HCT116 (cell line): ENCODE results near the gene ELP2. TPM values are rescaled to one million over a fixed set of nuclear protein-coding genes. Genes with fewer than 3 reads are reported as not detected.
"Not testable (repeated sequence)": the region's sequence is repeated elsewhere in the genome, so short reads cannot be mapped to it uniquely, and the experiment has no call there.

ENCODE experiments used
- ATAC-seq: fragments of 200-7000 bp; cut with Tn5 transposase; 2 replicates; pipeline ENCODE4 v1.9.1; 2020; ENCODE audit warnings: mild to moderate bottlenecking, moderate library complexity
- BruUV-seq: library from RNA; stranded (reverse); fragments of 400-500 nt; replicated peaks from 2 replicates; lab custom pipeline; 2021; lab: Mats Ljungman, UMichigan
- CTCF ChIA-PET: fragments of 300-600 bp; sonication (Branson Sonifier 250); formaldehyde crosslinking; loops from one replicate; lab custom pipeline; 2021; ENCODE audit warnings: antibody characterized with exemption; lab: Charles Lee
- POLR2A ChIA-PET: fragments of 300-600, 350-600 bp; sonication (Branson Sonifier 250); formaldehyde crosslinking; loops from one replicate; lab custom pipeline; 2021; ENCODE audit warnings: antibody characterized with exemption; lab: Charles Lee
- RAD21 ChIA-PET, 2 experiments: fragments of 300-600 bp; sonication (Branson Sonifier 250); formaldehyde crosslinking; loops; one replicate each; lab custom pipeline; 2023; ENCODE audit warnings: low total read pairs in 2 of 2; ENCODE audit not compliant: uncharacterized antibody in 2 of 2, unreplicated experiment in 2 of 2, low non-redundant PET in 1 of 2; lab: Charles Lee
- DNase-seq: peaks from one replicate; pipeline ENCODE4 v3.0.0-alpha.2; 2010; ENCODE audit warnings: low read depth, low spot score
- H2AFZ ChIP-seq: fragments of 200-600 bp; shearing (Covaris generic), sonication (generic); 2 replicates; pipeline ENCODE4 v1.6.1; 2017; ENCODE audit warnings: low read depth, mixed run types, mixed read lengths, antibody characterized with exemption, low read length; ENCODE audit not compliant: poor library complexity, severe bottlenecking
- H3K27ac ChIP-seq: 2 replicates; pipeline ENCODE4 v1.5.1; 2012; ENCODE audit warnings: low read depth, low read length
- H3K27me3 ChIP-seq: fragments of 200-600 bp; sonication (generic); 2 replicates; pipeline ENCODE4 v1.6.1; 2016; ENCODE audit warnings: mixed run types, low read length, mixed read lengths; ENCODE audit not compliant: insufficient read depth
- H3K36me3 ChIP-seq, 2 experiments: fragments of 200-500 bp in 1 of 2; fragments of 200-600 bp in 1 of 2; sonication (Bioruptor generic) in 1 of 2; sonication (generic) in 1 of 2; 2 replicates each; pipeline versions ENCODE4 v1.5.1 to v1.6.1; 2014 to 2016; ENCODE audit warnings: low read length in 2 of 2, inconsistent platforms in 1 of 2, mixed read lengths in 1 of 2, mixed run types in 1 of 2; ENCODE audit not compliant: insufficient read depth in 2 of 2, control insufficient read depth in 1 of 2
- H3K4me1 ChIP-seq, 2 experiments: fragments of 200-600 bp in 1 of 2; sonication (generic) in 1 of 2; 2 replicates each; pipeline versions ENCODE4 v1.5.1 to v1.6.1; 2012 to 2017; ENCODE audit warnings: low read length in 2 of 2, inconsistent platforms in 1 of 2, mild to moderate bottlenecking in 1 of 2, mixed read lengths in 1 of 2, mixed run types in 1 of 2, moderate library complexity in 1 of 2; ENCODE audit not compliant: insufficient read depth in 2 of 2, control insufficient read depth in 1 of 2
- H3K4me2 ChIP-seq: fragments of 200-600 bp; sonication (generic); 2 replicates; pipeline ENCODE4 v1.6.1; 2017; ENCODE audit warnings: mixed run types, low read length, mixed read lengths
- H3K4me3 ChIP-seq, 2 experiments: fragments of 200-600 bp in 1 of 2; sonication (generic) in 1 of 2; replicated peaks in 1 of 2; 2 replicates each; pipeline ENCODE4 v1.5.1; 2011 to 2016; ENCODE audit warnings: low read length in 2 of 2, control low read depth in 1 of 2, low read depth in 1 of 2, mild to moderate bottlenecking in 1 of 2, mixed read lengths in 1 of 2, mixed run types in 1 of 2
- H3K79me2 ChIP-seq: fragments of 200-600 bp; sonication (generic); 2 replicates; pipeline ENCODE4 v1.6.1; 2017; ENCODE audit warnings: mild to moderate bottlenecking, mixed run types, low read length, moderate library complexity, mixed read lengths; ENCODE audit not compliant: insufficient read depth
- H3K9ac ChIP-seq: fragments of 200-600 bp; sonication (generic); 2 replicates; pipeline ENCODE4 v1.6.1; 2016; ENCODE audit warnings: low read length, mixed read lengths
- H3K9me2 ChIP-seq: fragments of 200-600 bp; sonication (generic), shearing (Covaris generic); 2 replicates; pipeline ENCODE4 v1.6.1; 2017; ENCODE audit warnings: mixed run types, mild to moderate bottlenecking, moderate library complexity; ENCODE audit not compliant: insufficient read depth
- H3K9me3 ChIP-seq, 2 experiments: fragments of 200-500 bp in 1 of 2; fragments of 200-600 bp in 1 of 2; sonication (Bioruptor generic) in 1 of 2; sonication (generic) in 1 of 2; 2 replicates each; pipeline ENCODE4 v1.6.1; 2014 to 2017; ENCODE audit warnings: low read length in 2 of 2, mixed read lengths in 2 of 2, inconsistent platforms in 1 of 2, low read depth in 1 of 2, mild to moderate bottlenecking in 1 of 2, mixed run types in 1 of 2, moderate library complexity in 1 of 2; ENCODE audit not compliant: control insufficient read depth in 1 of 2, insufficient read depth in 1 of 2
- H4K20me1 ChIP-seq: fragments of 200-600 bp; sonication (generic), shearing (Covaris generic); 2 replicates; pipeline ENCODE4 v1.6.1; 2017; ENCODE audit warnings: mixed run types, mild to moderate bottlenecking, moderate library complexity; ENCODE audit not compliant: insufficient read depth
- CEBPB ChIP-seq: IDR thresholded peaks from 2 replicates; pipeline ENCODE4 v1.6.1; 2012; ENCODE audit warnings: low read depth
- CTCF ChIP-seq, 3 experiments: fragments of 200-600 bp in 1 of 3; sonication (generic) in 1 of 3; IDR thresholded peaks in 2 of 3; conservative IDR thresholded peaks in 1 of 3; 2 replicates each; pipeline ENCODE4 v1.5.1; 2012 to 2017; ENCODE audit warnings: low read depth in 2 of 3, low read length in 2 of 3, antibody characterized with exemption in 1 of 3, borderline replicate concordance in 1 of 3, control low read depth in 1 of 3, mild to moderate bottlenecking in 1 of 3, mixed read lengths in 1 of 3, mixed run types in 1 of 3, moderate library complexity in 1 of 3; ENCODE audit not compliant: insufficient read depth in 1 of 3
- POLR2AphosphoS5 ChIP-seq: IDR thresholded peaks from 2 replicates; pipeline ENCODE4 v1.6.1; 2011; ENCODE audit warnings: mild to moderate bottlenecking, low read depth, low read length, moderate library complexity
- intact Hi-C: fragments of 100-400 bp; cut with micrococcal nuclease; formaldehyde crosslinking; loops from 2 replicates; pipeline ENCODE4 v1.10.0; 2022
- total RNA-seq: library from RNA; stranded (reverse); gene quantifications from one replicate; pipeline ENCODE4 v1.2.1, GENCODE V29; 2021; ENCODE audit not compliant: unreplicated experiment
- TF ChIP-seq, protein P1 (sequence below): IDR thresholded peaks from 2 replicates; pipeline ENCODE4 v1.6.1; 2012; ENCODE audit warnings: low read depth

ELP2 gene
- total RNA-seq, 1 experiment from 2014 or later: 109 TPM

- TF ChIP-seq, protein P1, sequence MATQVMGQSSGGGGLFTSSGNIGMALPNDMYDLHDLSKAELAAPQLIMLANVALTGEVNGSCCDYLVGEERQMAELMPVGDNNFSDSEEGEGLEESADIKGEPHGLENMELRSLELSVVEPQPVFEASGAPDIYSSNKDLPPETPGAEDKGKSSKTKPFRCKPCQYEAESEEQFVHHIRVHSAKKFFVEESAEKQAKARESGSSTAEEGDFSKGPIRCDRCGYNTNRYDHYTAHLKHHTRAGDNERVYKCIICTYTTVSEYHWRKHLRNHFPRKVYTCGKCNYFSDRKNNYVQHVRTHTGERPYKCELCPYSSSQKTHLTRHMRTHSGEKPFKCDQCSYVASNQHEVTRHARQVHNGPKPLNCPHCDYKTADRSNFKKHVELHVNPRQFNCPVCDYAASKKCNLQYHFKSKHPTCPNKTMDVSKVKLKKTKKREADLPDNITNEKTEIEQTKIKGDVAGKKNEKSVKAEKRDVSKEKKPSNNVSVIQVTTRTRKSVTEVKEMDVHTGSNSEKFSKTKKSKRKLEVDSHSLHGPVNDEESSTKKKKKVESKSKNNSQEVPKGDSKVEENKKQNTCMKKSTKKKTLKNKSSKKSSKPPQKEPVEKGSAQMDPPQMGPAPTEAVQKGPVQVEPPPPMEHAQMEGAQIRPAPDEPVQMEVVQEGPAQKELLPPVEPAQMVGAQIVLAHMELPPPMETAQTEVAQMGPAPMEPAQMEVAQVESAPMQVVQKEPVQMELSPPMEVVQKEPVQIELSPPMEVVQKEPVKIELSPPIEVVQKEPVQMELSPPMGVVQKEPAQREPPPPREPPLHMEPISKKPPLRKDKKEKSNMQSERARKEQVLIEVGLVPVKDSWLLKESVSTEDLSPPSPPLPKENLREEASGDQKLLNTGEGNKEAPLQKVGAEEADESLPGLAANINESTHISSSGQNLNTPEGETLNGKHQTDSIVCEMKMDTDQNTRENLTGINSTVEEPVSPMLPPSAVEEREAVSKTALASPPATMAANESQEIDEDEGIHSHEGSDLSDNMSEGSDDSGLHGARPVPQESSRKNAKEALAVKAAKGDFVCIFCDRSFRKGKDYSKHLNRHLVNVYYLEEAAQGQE: no peak
- TF ChIP-seq CTCF (IDR thresholded peaks at IDR 0.05 in 2 of 3, conservative IDR thresholded peaks at IDR 0.05 in 1 of 3; ENCODE audit: borderline replicate concordance in 1 of 3, insufficient read depth in 1 of 3, low read depth in 2 of 3, low read length in 2 of 3) (no peak), CEBPB (no peak), POLR2AphosphoS5 (peak; percentile 94)
Observed at GRCh38 chr18:36129300-36130038, at the start of gene ELP2, which contains the start of gene SLC39A6 (continued).

- H3K36me3 ChIP-seq, POLR2A ChIA-PET, H3K27me3 ChIP-seq, CTCF ChIA-PET, H3K9ac ChIP-seq, H4K20me1 ChIP-seq, RAD21 ChIA-PET, H3K9me3 ChIP-seq, intact Hi-C loops, H3K9me2 ChIP-seq, ATAC-seq, H3K79me2 ChIP-seq, H3K4me3 ChIP-seq, DNase-seq, H3K4me1 ChIP-seq, BruUV-seq, H3K27ac ChIP-seq, H3K4me2 ChIP-seq, H2AFZ ChIP-seq: not testable (repeated sequence)
Observed at GRCh38 chr18:36081118-36081517, 48.6 kb upstream of the ELP2 start.
